Measurements from ENCODE around the gene TFDP2. TPM values are rescaled to one million over a fixed set of nuclear protein-coding genes. Genes with fewer than 3 reads are reported as not detected.
"Not testable (repeated sequence)": the region's sequence is repeated elsewhere in the genome, so short reads cannot be mapped to it uniquely, and the experiment has no call there.

TFDP2 gene
- polyA plus RNA-seq, 4 donors = 55.3 to 97.3 (median 87.1) TPM

DNA sequence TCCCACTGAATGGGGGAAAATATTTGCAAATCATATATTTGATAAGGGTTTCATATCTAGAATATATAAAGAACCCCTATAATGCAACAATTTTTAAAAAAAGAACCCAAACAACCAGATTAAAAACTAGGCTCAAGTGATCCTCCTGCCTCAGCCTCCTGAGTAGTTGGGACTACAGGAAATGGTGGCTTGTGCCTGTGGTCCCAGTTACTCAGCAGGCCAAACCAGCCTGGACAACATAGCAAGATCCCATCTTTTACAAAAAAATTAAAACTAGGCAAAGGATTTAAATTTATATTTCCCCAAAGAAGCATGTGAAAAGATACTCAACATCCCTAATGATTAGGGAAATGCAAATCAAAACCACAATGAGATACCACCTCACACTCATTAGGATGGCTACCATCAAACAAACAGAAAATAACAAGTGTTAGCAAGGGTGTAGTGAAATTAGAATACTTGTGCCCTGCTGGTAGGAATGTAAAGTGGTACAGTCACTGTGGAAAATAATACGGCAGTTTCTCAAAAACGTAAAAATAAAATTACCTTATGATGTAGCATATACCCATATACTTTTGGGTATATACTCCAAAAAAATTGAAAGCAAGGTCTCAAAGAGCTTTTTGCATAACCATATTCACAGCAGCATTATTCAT, 19.7 kb downstream of the TFDP2 start:
- DNase-seq (ENCODE audit: low read depth in 4 of 4, low spot score in 3 of 4) = no peak

DNA sequence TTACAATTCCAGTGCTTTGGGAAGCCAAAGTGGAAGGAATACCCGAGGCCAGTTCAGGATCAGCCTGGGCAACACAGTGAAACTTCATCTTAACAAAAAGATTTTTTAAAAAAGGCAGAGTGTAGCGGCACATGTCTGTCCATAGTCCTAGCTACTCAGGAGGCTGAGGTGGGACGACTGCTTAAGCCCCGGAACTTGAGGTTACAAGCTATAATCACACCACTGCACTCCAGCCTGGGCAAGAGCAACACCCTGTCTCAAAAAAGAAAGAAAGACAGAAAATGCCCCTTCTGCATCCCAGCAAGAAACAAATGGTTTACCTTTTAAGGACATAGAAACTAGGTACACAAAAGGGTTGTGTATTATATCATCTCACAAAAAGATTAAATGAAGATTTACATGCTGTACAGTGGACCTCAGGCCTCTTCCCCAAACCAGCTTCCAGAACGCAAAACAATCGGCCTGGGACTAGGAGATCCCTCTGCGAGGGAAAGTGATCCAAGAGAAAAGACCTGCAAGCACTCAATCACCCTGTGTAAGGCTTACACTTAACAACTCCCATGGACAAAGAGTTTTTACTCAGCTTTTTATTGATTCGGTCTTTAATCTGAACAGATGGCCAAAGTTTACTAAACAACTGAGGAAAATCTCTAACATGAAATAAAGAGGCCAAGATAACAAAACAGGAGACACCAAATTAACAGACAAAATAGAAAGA, 21.2 kb downstream of the TFDP2 start:
- no peak for DNase-seq (ENCODE audit: low read depth in 4 of 4, low spot score in 3 of 4)

DNA sequence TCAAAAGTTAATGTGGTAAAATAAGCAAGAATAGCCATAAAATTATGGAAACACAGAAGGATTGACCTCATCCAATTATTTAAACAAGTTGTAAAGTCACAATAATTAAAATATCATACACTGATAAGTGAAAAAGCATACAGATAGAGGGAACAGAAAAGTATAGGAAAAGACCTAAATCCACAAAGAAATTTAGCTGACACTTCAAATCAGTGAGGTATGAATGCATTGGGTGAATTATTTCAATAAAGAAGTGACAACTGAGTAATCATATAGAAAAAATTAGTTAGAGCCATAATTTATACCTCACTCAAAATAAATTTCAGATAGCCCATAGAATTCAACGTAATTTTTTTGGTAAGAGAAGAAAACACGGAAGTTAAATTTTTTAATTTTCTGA, 25.1 kb downstream of the TFDP2 start:
- no peak for DNase-seq (ENCODE audit: low read depth in 4 of 4, low spot score in 3 of 4)

DNA sequence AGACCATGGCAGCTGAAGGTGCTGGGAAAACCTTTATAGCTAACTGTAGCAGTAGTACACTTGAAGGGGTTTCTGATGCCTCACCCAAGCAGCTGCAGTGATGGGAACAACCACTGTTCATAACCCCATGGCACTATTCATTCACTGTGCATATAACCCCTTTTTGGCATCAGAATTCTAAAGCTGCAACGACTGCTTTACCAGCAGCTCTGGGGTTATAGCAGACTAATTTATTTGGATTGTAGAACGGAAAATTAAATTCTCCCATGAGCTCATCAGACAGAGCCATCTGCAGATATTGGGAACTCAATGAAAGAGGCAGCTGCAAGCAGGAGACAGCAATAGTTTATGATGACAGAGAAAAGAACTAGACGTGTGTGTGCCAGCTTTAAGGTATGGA, 28.6 kb downstream of the TFDP2 start:
- no peak for DNase-seq (ENCODE audit: low read depth in 4 of 4, low spot score in 3 of 4)

DNA sequence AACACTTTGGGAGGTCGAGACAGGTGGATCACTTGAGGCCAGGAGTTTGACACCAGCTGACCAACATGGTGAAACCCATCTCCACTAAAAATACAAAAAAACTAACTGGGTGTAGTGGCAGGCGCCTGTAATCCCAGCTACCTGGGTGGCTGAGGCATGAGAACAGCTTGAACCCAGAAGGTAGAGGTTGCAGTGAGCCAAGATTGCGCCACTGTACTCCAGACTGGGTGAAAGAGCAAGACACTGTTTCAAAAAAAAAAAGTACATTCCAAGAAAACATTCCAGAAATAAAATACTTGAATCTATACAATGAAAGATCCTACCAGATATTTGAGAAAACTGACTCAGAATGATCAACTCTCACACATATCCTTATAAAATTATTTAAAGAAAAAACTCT, 30.4 kb downstream of the TFDP2 start:
- no peak for DNase-seq (ENCODE audit: low read depth in 4 of 4, low spot score in 3 of 4)

DNA sequence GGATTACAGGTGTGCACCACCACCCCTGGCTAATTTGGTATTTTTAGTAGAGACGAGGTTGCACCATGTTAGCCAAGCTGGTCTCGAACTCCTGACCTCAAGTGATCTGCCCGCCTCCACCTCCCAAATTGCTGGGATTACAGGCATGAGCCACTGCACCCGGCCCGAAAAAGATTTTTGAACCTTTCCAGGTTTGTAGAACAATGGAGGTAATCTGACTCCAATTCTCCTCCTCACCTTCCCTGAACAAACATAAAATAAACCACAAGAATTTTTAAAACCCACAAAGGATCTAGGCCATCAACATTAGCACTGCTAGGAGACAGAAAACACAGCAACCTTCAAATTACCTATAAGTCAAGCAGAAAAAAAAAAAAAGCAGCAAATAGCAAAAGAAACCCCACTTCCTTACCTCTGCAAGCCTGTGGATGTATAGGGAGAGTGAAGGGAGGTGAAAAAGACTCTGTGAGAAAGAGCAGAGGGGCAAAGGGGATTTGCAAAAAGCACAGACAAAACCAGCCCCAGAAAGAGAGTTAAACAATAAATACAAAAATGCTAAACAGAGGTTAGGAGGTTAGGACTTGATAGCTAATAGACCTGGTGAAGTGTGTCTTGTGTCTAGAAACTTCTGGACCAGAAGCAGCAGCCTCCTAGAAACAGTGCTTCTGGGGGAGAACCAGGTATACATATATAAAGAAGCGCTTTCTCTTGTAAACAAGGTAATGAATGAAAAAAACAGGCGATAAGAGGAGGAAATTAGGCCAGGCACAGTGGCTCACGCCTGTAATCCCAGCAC, 32.1 kb downstream of the TFDP2 start:
- no peak for DNase-seq (ENCODE audit: low read depth in 4 of 4, low spot score in 3 of 4)

DNA sequence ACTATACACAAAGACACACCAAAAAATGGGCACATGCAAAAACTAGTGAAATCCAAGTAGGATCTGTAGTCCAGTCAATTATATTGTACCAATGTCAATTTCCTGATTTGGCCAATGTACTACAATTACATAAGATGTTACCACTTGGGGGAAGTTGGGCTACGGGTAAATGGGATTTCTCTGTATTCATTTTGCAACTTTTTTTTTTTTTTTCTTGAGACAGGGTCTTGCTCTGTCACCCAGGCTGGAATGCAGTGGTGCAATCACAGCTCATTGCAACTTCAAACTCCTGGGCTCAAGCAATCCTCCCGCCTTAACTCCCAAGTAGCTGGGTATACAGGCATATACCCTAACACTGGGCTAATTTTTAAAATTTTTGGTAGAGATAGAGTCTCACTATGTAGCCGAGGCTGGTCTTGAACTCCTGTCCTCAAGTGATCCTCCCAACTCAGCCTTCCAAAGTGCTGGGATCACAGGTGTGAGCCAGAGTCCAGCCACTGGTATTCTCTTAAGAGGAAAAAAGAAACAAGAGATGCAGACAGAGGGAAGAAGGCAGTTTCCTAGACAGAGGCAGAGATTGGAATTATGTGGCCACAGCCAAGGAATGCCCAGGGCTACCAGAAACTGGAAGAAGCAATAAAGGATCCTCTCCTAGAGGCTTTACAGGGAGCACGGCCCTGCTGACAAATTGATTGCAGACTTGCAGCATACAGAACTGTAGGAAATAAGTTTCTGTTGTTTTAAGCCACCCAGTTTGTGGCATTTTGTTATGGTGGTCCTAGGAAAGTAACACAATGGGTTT, 33.3 kb downstream of the TFDP2 start:
- DNase-seq (ENCODE audit: low read depth in 4 of 4, low spot score in 3 of 4) = no peak

DNA sequence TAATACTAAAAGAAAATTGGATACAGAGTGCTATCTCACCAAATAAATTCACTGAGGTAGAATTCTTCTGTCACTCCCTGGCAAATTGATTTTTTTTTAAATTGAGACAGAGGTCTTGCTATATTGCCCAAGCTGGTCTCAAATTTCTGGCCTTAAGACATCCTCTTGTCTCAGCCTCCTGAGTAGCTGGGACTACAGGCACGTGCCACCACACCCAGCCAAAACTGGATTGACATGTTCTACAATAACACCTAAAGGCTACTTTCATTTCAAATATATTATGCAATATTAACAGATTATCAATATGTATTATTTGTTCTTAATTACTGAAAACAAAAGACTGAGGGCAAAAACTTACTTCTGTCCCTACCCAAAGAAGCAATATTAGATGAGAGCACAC, 36.7 kb downstream of the TFDP2 start:
- no peak for DNase-seq (ENCODE audit: low read depth in 4 of 4, low spot score in 3 of 4)

DNA sequence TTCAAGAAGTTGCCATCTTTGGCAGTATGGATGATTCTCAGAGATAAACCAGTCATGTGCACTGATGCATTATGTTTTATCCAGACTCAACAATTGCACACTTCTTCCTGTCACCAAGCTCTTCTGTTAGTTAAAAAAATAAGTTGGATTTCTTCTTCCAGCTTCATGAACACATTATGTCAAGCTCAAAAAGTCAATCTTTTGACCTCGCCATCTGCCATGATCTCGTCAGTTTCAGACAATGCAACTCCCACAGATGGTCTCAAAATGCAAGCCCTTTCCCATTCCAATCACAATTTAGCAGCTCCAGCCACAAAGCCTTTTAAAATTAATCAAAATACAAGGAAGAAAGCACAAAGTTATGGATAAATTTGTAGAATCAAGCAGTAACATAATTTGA, 42.8 kb downstream of the TFDP2 start:
- DNase-seq (ENCODE audit: low read depth in 4 of 4, low spot score in 3 of 4) = no peak

DNA sequence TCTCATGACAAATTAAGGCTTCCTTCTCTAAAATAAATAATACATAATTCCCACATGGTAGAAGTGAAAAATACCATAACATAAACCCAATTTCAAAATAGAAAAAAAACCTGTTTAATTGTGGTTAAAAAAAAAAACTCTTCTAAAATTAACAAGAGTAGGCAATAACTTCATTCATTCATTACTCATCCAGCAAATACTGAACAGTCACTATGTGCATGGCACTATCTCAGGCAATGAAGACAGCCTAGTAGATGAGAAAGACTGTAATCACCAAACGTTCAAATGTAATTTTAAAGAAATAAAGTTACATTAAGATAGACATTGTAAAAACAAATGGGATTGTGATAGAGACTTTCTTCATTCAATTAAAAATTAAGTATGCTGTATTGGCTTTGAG, 43.4 kb downstream of the TFDP2 start:
- no peak for DNase-seq (ENCODE audit: low read depth in 4 of 4, low spot score in 3 of 4)

DNA sequence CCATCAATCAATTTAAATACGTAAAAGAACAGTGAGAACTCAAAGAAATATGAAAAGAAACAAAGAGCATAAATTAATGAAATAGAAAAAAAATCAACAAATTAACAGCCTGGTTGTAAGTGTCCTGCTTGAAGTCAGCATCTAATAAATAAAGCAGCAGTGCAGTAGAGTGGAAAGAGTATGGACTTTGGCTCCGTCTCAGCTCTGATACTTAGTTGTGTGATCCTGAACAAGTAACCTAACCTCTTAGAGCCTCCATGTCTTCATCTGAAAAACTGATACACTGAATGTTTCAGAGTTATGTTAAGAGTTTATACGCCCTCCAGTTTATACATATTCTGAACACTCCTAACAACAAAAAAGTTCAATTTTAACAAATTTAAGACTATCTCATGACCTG, 44.6 kb downstream of the TFDP2 start:
- DNase-seq (ENCODE audit: low read depth in 4 of 4, low spot score in 3 of 4) = no peak

DNA sequence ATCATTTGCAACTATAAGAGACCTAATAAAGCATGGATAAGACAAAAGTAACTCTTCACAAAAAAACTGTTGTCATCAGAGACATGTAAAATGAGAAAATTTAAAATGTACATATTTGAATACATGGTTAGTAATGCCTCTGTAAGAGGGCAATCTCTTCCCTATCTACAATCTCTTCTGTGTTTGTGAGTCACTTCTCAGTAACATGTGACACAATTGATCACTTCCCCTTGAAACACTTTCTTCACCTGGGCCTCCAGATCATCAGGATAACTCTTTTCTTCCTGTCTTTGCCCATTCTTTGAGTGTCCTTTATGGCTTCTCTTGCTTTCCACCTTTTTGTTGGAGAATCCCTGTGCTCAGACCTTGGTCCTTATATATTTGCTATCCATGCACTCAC, 50.4 kb downstream of the TFDP2 start:
- no peak for DNase-seq (ENCODE audit: low read depth in 4 of 4, low spot score in 3 of 4)

DNA sequence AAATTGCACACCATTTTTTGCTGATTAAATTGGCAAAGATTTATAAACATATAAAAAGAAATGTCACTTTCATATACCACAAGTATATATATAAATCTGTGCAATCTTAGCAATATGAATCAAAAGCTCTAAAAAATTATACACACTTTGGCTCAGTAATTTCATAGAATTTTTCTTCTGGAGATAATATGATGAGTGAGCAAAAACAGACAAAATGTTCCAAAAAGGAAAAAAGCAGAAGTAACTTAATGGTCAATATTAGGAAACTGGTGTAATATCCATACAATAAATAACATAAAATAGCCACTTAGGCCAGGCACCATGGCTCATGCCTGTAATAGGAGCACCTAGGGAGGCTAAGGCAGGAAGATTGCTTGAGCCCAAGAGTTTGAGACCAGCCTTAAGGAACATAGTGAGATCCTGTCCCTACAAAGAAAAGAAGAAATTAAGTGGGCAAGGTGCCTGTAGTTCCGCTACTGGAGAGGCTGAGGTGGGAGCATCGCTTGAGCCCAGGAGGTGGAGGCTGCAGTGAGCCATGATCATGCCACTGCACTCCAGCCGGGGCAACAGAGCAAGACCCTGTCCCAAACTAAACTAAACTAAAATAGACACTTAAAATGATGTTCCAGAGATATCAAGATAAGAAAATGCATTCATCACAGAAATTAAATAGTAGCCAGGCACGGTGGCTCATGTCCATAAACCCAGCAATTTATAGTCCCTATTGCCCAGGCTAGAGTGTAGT, 52.1 kb downstream of the TFDP2 start:
- no peak for DNase-seq (ENCODE audit: low read depth in 4 of 4, low spot score in 3 of 4)

DNA sequence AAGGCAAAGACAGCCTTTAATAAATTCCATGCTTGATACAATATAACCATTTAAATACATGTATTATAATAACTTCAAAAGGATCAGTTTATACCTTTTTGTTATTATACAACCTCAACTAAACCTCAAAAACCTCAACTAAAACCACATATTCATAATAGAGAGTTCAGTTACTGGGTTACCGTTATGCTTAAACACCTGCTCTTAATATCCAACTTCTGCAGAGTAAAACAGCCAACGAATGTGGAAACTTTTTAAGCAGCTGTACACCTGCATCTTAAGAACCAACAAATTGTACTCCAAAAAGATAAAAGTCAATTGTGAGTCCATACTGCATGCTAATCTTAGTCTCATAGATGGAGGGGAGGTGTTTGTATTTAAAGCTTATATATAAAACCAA, 53.5 kb downstream of the TFDP2 start:
- DNase-seq (ENCODE audit: low read depth in 4 of 4, low spot score in 3 of 4) = no peak

DNA sequence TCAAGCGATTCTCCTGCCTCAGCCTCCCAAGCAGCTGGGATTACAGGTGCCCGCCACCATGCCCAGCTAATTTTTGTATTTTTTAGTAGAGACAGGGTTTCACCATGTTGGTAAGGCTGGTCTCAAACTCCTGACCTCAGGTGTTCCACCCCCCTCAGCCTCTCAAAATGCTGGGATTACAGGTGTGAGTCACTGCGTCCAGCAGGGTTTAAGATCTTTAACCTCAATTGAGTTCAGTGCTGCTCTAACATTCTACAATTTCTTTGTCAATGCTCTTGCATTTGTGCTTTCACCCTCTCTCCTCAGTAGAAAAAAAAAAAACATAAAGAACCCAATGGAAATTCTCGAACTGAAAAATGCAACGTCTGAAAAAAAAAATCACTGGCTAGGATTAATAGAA, 60.4 kb downstream of the TFDP2 start:
- not testable (repeated sequence) for DNase-seq (ENCODE audit: low read depth in 4 of 4, low spot score in 3 of 4)

DNA sequence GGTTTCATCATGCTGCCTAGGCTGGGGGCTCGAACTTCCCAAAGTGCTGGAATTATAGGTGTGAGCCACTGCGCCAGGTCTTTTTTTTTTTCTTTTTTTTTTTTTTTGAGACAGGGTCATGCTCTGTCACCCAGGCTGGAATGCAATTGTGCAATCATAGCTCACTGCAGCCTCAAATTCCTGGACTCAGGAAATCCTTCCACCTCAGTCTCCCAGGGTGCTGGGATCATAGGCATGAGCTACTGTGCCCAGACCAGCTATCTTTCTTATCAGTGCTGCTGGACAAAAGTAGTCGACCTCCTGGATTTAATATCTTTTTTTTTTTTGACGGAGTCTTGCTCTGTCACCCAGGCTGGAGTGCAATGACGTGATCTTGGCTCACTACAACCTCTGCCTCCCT, 60.8 kb downstream of the TFDP2 start:
- no peak for DNase-seq (ENCODE audit: low read depth in 4 of 4, low spot score in 3 of 4)

DNA sequence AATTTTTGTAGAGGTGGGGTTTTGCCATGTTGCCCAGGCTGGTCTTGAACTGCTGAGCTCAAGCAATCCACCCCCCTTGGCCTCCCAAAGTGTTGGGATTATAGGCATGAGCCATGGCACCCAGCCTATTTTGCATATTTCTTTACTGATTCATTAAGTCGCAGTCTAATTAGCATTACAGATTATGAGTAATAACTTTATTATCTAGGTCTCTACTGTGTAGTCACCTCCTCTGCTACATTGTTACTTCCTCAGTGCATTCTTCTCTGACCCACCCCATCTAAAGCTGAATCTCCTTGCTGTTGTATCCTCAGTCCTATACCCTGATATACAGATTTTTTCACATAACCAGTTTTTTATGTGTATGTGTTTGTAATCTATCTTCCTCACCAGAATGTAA, 61.7 kb downstream of the TFDP2 start:
- no peak for DNase-seq (ENCODE audit: low read depth in 4 of 4, low spot score in 3 of 4)

DNA sequence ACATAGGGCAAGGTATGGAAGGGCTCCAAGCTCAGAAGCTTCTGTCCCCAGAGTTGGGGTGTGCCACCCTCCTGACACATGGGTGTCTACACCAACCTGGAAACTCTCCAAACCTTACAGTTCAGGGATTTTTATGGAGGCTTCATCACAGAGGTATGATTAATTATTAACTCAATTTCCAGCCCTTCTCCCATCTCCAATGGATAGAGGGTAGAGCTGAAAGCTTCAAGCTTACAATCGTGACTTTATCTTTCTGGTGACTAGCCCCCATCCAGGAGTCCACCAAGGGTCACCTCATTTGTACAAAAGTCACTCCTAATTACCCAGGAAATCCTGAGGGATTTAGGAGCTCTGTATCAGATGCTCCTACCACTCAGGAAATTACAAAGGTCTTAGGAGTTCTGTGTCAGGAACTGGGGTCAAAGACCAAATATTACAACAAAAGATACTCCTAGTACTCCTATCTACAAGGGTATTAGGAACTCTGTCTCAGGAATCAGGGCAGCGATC, 62.7 kb downstream of the TFDP2 start:
- no peak for DNase-seq (ENCODE audit: low read depth in 4 of 4, low spot score in 3 of 4)

DNA sequence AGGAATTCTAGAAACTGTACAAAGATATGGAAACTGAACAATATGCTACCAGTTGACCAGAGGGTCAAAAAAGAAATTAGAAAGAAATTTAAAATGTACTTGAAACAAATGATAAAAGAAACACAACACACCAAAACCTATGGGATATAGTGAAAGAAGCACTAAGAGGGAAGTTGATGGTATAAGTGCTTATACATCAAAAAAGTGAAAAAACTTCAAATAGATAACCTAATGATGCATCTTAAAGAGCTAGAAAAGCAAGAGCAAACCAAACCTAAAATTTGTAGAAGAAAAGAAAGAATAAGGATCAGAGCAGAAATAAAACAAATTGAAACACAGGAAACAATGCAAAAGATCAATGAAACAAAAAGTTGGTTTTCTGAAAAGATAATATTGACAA, 68.2 kb downstream of the TFDP2 start:
- DNase-seq (ENCODE audit: low read depth in 4 of 4, low spot score in 3 of 4) = no peak

DNA sequence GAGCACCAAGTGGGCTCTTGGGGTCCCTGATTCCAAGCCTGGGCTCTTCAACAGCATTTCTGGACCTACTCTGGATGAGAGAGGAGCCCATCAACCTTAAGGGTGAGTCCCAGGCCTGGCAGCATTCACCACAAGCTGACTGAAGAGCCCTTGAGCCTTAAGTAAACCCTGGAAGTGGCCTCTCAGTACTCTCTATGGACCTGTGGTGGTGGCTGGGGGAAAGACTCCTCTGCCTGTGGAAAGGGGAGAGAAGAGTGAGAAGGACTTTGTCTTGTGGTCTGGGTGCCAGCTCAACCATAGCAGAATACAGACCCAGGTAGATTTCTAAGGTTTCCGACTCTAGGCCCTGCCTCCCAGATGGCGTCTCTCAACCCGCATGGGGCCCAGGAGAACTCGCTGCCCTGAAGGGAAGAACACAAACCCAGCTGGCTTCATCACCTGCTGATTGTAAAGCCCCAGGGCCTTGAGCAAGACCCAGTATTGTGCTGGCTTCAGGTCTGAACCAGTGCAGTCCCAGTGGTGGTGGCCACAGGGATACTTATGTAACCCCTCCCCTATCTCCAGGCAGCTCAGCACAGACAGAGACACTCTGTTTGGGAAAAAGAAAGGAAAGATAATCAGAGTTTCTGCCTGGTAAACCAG, 71.4 kb downstream of the TFDP2 start:
- DNase-seq (ENCODE audit: low read depth in 4 of 4, low spot score in 3 of 4) = no peak

All from left renal pelvis (tissue), 4 donors.